Upper lobe of left lung (tissue), 4 donors: Measurements from ENCODE around the gene TSR1.

Source experiments
- CTCF ChIP-seq, 6 experiments: fragments of 450-650 bp in 4 of 6; fragments of 200-600 bp in 2 of 6; sonication (generic) in 2 of 6; IDR thresholded peaks; one replicate each; pipeline ENCODE4 v1.5.1; 2016 to 2019; ENCODE audit warnings: antibody characterized with exemption in 6 of 6
- EP300 ChIP-seq, 4 donors: sonication (generic); formaldehyde crosslinking; IDR thresholded peaks; one replicate each; pipeline ENCODE4 v1.5.1; 2017; ENCODE audit warnings: antibody characterized with exemption in 4 of 4, control low read depth in 2 of 4
- POLR2A ChIP-seq, 4 donors: fragments of 450-650 bp; IDR thresholded peaks; one replicate each; pipeline ENCODE4 v1.5.1; 2016 to 2017; ENCODE audit warnings: antibody characterized with exemption in 4 of 4, mild to moderate bottlenecking in 2 of 4

- peak in 3 of 6 experiments; percentile 11 to 37 (median 29) for TF ChIP-seq CTCF (IDR thresholded peaks at IDR 0.05)
- TF ChIP-seq POLR2A (IDR thresholded peaks at IDR 0.05), result peak in 3 of 4 donors; percentile 64 to 84 (median 66)
- TF ChIP-seq EP300 (IDR thresholded peaks at IDR 0.05), result no peak
Measured at GRCh38 chr17:2336215-2336851, at the start of gene TSR1.
